Measurements from ENCODE around the gene ALDH1A2. TPM values are rescaled to one million over a fixed set of nuclear protein-coding genes. Genes with fewer than 3 reads are reported as not detected.

Gene ALDH1A2
- total and polyA plus RNA-seq, 9 donors = 10.3 to 120 (median 45.0) TPM

DNA sequence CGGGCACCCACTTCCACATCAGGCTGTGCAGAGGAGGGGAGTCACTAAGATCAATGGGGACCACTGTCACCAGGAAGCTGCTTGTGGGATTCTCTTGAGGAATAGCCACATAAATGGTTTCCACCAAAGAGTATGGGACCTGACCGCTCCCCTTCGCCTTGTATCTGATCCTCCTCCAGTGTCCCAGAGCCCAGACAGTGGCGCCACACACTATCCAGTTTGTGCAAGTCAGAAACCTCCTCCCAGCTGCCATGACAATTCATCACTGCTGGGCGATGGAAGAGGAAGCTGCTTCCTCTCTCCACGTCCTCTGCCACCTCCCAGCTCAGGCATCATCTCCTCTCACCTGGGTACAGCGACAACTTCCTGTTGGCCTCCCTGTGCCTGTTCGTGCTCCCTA, 147.5 kb downstream of the ALDH1A2 start:
- Histone ChIP-seq H3K27ac (no peak overlapping the region), H3K4me3 (no peak overlapping the region), H3K36me3 (no peaks in the 10 kb centered on the region), H3K4me1 (ENCODE audit: insufficient read depth) (peaks cover 26% of the 10 kb centered on the region), H3K9me3 (no peaks in the 10 kb centered on the region), H3K27me3 (no peaks in the 10 kb centered on the region)
- intact Hi-C loops (cut with DNase I) = no loop called here
- DNase-seq = no peak
- 85 to 93% (median 92%) methylated on average over 8 of the region's 8 CpGs for WGBS, 3 donors
- no peak for TF ChIP-seq POLR2A (IDR thresholded peaks at IDR 0.05)

DNA sequence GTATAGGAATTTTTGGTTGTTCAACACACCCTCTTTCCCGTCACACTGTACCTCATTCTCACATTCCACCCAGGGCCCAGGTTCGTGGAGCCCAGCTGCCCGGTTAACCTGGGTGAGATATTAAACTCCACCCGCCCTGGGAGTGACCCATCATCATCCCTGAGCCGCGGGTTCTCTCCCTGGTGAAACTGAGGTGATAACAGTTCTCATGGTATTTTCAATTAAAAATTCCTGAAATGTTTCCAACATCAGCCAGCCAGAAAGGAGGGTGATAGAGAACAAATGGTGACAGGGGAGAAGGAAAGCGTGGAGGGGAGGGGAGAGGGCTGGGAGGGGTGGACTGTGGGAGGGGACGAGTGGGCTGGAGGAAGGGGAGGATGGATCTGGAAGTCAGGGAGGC, 148.8 kb downstream of the ALDH1A2 start:
- H3K4me3 ChIP-seq = no peak overlapping the region
- 12 to 22% (median 13%) methylated on average over 8 of the region's 8 CpGs for WGBS, 3 donors
- H3K4me1 ChIP-seq (ENCODE audit: insufficient read depth) = peaks cover 21% of the 10 kb centered on the region
- TF ChIP-seq EP300 (IDR thresholded peaks at IDR 0.05) = no peak
- no peak for TF ChIP-seq POLR2A (IDR thresholded peaks at IDR 0.05)
- no peak for TF ChIP-seq CTCF (IDR thresholded peaks at IDR 0.05)
- H3K36me3 ChIP-seq = no peaks in the 10 kb centered on the region
- no peaks in the 10 kb centered on the region for H3K27me3 ChIP-seq
- H3K27ac ChIP-seq = no peak overlapping the region
- H3K9me3 ChIP-seq = no peaks in the 10 kb centered on the region
- intact Hi-C loops (cut with DNase I) = no loop called here
- peak in 2 of 5 donors; percentile 25 to 51 for DNase-seq

DNA sequence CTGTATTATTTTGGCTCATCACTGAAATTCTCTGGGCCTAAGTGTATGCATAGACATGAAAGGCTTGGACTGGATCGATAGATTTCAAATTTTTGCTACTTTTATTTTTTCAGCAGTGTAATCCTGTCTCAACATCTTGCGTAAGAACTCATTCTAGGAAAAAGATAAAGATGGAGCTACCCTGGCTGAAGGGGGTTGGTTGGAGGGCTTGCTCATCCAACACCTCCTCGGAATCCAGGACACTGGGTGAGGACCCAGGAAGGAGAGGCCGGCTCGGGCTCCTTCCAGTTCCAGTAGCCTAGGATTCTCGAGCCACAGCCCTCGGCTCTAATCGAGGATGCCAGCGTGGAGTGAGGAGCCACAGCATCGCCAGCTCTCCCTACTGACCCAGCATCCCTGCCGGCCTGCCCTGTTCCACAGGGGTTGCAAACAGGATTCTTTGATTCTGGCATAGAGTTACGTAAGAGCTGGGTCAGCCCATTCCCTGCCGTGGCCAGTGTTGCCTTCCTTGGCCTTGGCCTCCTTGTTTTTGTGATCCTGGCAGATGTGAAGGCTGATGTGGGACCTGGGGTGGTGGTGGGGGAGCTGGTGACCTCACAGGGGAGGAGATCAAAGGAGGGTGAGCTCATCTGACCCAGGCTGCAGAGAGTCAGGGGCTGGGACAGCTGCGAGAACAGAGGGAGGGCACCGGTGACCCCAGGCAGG, 149.5 kb downstream of the ALDH1A2 start:
- H3K9me3 ChIP-seq = no peaks in the 10 kb centered on the region
- no peaks in the 10 kb centered on the region for H3K27me3 ChIP-seq
- 60 to 67% (median 65%) methylated on average over 15 of the region's 15 CpGs for WGBS, 3 donors
- intact Hi-C loops (cut with DNase I) = no loop called here
- no peak overlapping the region for H3K4me3 ChIP-seq
- no peak for TF ChIP-seq POLR2A (IDR thresholded peaks at IDR 0.05)
- TF ChIP-seq EP300 (IDR thresholded peaks at IDR 0.05) = no peak
- no peak for TF ChIP-seq CTCF (IDR thresholded peaks at IDR 0.05)
- peak in 4 of 5 donors; percentile 27 to 72 (median 50) for DNase-seq
- H3K36me3 ChIP-seq = no peaks in the 10 kb centered on the region
- H3K4me1 ChIP-seq (ENCODE audit: insufficient read depth) = peaks cover 23% of the 10 kb centered on the region
- H3K27ac ChIP-seq = peak overlapping the region in 1 of 2 donors; percentile 53

DNA sequence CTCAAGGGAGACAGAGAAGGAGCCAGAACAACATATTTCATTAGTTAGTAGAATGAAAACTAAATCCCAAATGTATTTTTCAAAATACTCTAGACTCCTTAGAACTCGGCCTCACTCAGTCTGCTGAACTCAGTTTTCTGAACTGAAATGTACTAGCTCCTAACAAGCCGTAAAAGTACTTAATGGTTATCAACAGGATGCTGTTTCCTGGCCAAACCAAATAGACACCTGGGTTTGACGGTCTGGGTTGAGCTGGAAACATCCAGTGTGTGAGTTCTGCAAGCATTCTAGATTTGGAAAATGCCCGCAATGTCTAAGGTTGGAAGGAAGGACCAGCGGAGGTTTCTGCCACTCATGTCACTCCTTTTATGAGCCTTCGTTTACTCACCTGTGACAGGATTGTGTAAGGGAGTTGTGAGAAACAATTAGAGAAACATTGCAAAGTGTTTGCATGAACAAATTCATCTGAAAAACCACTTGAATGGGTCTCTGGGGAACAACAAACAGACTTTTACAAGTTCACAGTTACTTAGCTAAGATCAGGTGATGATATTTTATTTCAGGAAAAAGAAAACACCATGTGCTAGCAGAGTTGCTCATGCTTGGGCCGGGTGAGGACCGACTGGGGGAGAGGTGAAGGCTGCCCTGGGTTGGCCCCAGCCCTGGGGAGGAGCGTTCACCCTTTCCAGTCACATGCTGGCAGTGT, 151.0 kb downstream of the ALDH1A2 start:
- peak in 4 of 5 donors; percentile 36 to 70 (median 54) for DNase-seq
- Histone ChIP-seq H3K4me3 (no peak overlapping the region), H3K9me3 (no peaks in the 10 kb centered on the region), H3K4me1 (ENCODE audit: insufficient read depth) (peaks cover 22% of the 10 kb centered on the region), H3K36me3 (no peaks in the 10 kb centered on the region), H3K27ac (peak overlapping the region in 1 of 2 donors; percentile 46), H3K27me3 (no peaks in the 10 kb centered on the region)
- intact Hi-C loops (cut with DNase I) = no loop called here
- TF ChIP-seq EP300 (IDR thresholded peaks at IDR 0.05) = no peak
- TF ChIP-seq CTCF (IDR thresholded peaks at IDR 0.05) = no peak
- no peak for TF ChIP-seq POLR2A (IDR thresholded peaks at IDR 0.05)
- 63 to 70% (median 69%) methylated on average over 9 of the region's 9 CpGs for WGBS, 3 donors

- peaks cover 15% of the 10 kb centered on the region for H3K4me1 ChIP-seq (ENCODE audit: insufficient read depth)
- intact Hi-C loops (cut with DNase I) = no loop called here
- DNase-seq = peak in 2 of 5 donors; percentile 34 to 73
- no peaks in the 10 kb centered on the region for H3K27me3 ChIP-seq
- no peaks in the 10 kb centered on the region for H3K9me3 ChIP-seq
- no peaks in the 10 kb centered on the region for H3K36me3 ChIP-seq
- 8 to 9% (median 9%) methylated on average over 1 of the region's 1 CpG for WGBS, 3 donors
- H3K4me3 ChIP-seq = no peak overlapping the region
- H3K27ac ChIP-seq = no peak overlapping the region
- no peak for TF ChIP-seq EP300 (IDR thresholded peaks at IDR 0.05)
- TF ChIP-seq POLR2A (IDR thresholded peaks at IDR 0.05) = no peak
- no peak for TF ChIP-seq CTCF (IDR thresholded peaks at IDR 0.05)
Observed at GRCh38 chr15:57911247-57911646, 154.3 kb downstream of the ALDH1A2 start.
